ENCODE data around the gene DIDO1. TPM values are rescaled to one million over a fixed set of nuclear protein-coding genes. Genes with fewer than 3 reads are reported as not detected.
A peak's percentile ranks its signal among the peaks of the same experiment; 100 is the strongest.

The DIDO1 gene
- total and polyA plus RNA-seq, 7 donors: 10.4 to 70.6 (median 48.7) TPM

GRCh38 chr20:62834967-62835730 lies 91.2 kb downstream of the DIDO1 start:
- no peak for DNase-seq
- Histone ChIP-seq H3K27ac (no peak overlapping the region), H3K4me1 (peaks cover 0 to 23% (median 15%) of the 10 kb centered on the region in 4 donors), H3K4me3 (no peak overlapping the region), H3K36me3 (no peaks in the 10 kb centered on the region), H3K27me3 (peaks cover 0 to 30% (median 21%) of the 10 kb centered on the region in 3 donors), H3K9me3 (no peaks in the 10 kb centered on the region)
- TF ChIP-seq, protein P1, sequence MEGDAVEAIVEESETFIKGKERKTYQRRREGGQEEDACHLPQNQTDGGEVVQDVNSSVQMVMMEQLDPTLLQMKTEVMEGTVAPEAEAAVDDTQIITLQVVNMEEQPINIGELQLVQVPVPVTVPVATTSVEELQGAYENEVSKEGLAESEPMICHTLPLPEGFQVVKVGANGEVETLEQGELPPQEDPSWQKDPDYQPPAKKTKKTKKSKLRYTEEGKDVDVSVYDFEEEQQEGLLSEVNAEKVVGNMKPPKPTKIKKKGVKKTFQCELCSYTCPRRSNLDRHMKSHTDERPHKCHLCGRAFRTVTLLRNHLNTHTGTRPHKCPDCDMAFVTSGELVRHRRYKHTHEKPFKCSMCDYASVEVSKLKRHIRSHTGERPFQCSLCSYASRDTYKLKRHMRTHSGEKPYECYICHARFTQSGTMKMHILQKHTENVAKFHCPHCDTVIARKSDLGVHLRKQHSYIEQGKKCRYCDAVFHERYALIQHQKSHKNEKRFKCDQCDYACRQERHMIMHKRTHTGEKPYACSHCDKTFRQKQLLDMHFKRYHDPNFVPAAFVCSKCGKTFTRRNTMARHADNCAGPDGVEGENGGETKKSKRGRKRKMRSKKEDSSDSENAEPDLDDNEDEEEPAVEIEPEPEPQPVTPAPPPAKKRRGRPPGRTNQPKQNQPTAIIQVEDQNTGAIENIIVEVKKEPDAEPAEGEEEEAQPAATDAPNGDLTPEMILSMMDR (IDR thresholded peaks at IDR 0.05): no peak
- TF ChIP-seq EP300 (IDR thresholded peaks at IDR 0.05): no peak
- TF ChIP-seq POLR2A (IDR thresholded peaks at IDR 0.05): no peak
- no peak for TF ChIP-seq POLR2AphosphoS5 (IDR thresholded peaks at IDR 0.05)
- WGBS, 2 donors: 91 to 92% methylated on average over 24 of the region's 24 CpGs
- intact Hi-C loops (cut with DNase I): no loop called here

DNA sequence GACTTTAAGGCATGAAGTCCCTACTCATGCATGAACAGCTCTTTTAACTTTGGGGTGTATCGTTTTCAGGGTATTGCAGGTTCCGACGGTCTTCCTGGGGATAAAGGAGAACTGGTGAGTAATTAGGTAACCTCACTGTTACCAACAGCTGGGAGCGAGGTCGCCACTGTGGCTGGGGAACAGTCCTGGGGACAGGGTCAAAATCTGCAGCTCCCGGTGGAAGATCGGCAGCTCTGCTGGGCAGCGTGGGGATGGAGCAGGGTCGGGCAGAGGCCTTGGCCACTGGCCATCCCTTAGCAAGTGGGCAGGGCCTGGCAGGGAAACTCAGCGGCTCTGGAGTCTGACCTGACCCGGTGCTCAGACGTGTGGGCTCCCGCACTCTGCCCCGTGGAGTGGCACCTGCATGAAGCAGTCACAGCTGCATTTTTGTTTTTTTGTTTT lies 93.3 kb downstream of the DIDO1 start:
- peak; percentile 64 for DNase-seq
- peaks cover 0 to 23% (median 15%) of the 10 kb centered on the region in 4 donors for H3K4me1 ChIP-seq
- TF ChIP-seq EP300 (IDR thresholded peaks at IDR 0.05): no peak
- TF ChIP-seq, protein P1 (IDR thresholded peaks at IDR 0.05): no peak
- no peak for TF ChIP-seq POLR2A (IDR thresholded peaks at IDR 0.05)
- no peak for TF ChIP-seq POLR2AphosphoS5 (IDR thresholded peaks at IDR 0.05)
- H3K27me3 ChIP-seq: peaks cover 0 to 9% (median under 1%) of the 10 kb centered on the region in 3 donors
- no peaks in the 10 kb centered on the region for H3K36me3 ChIP-seq
- peak overlapping the region in 2 of 4 donors; percentile 46 to 50 for H3K27ac ChIP-seq
- 18 to 54% methylated on average over 14 of the region's 14 CpGs for WGBS, 2 donors
- no peak overlapping the region for H3K4me3 ChIP-seq
- intact Hi-C loops (cut with DNase I): no loop called here
- no peaks in the 10 kb centered on the region for H3K9me3 ChIP-seq

GRCh38 chr20:62832212-62832922 lies 93.9 kb downstream of the DIDO1 start:
- Histone ChIP-seq H3K4me3 (no peak overlapping the region), H3K4me1 (peaks cover 0 to 23% (median 15%) of the 10 kb centered on the region in 4 donors), H3K27me3 (peaks cover 0 to 6% (median 0%) of the 10 kb centered on the region in 3 donors), H3K36me3 (no peaks in the 10 kb centered on the region), H3K9me3 (no peaks in the 10 kb centered on the region), H3K27ac (peak overlapping the region; percentile 6 to 56 (median 41))
- 9 to 42% methylated on average over 22 of the region's 22 CpGs for WGBS, 2 donors
- intact Hi-C loops (cut with DNase I): no loop called here
- TF ChIP-seq POLR2AphosphoS5 (IDR thresholded peaks at IDR 0.05) (no peak), EP300 (IDR thresholded peaks at IDR 0.05) (no peak), POLR2A (IDR thresholded peaks at IDR 0.05) (no peak)
- TF ChIP-seq, protein P1 (IDR thresholded peaks at IDR 0.05): no peak
- peak; percentile 74 for DNase-seq

DNA sequence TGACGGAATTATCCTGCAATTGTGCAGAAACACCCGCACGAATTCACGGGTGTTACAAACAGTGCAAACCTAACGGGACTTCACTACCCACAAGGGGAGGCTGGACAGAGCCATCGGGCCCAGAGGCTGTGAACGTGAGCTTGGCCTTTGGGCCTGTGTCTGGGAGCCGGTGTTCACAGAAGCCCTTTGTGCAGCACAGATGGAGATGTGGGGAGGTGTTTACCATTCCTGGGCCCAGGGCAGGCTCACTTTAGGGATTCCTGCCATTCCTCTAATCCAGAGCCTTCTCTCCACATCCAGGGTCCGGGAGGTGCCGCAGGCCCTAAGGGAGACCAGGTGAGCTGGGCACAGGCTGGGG lies 94.5 kb downstream of the DIDO1 start:
- H3K27ac ChIP-seq: peak overlapping the region; percentile 6 to 56 (median 41)
- intact Hi-C loops (cut with DNase I): no loop called here
- 27 to 75% methylated on average over 10 of the region's 10 CpGs for WGBS, 2 donors

More for the DNA sequence above, 94.5 kb downstream of the DIDO1 start:
- Histone ChIP-seq H3K36me3 (no peaks in the 10 kb centered on the region), H3K4me3 (no peak overlapping the region), H3K27me3 (peaks cover 0 to 6% (median 0%) of the 10 kb centered on the region in 3 donors), H3K9me3 (no peaks in the 10 kb centered on the region), H3K4me1 (peaks cover 0 to 23% (median 15%) of the 10 kb centered on the region in 4 donors)
- TF ChIP-seq POLR2A (IDR thresholded peaks at IDR 0.05) (no peak), POLR2AphosphoS5 (IDR thresholded peaks at IDR 0.05) (no peak), EP300 (IDR thresholded peaks at IDR 0.05) (no peak)
- TF ChIP-seq, protein P1 (IDR thresholded peaks at IDR 0.05): no peak
- DNase-seq: no peak
